ENCODE measurements around the gene MAGEB3.

- TF ChIP-seq CTCF (IDR thresholded peaks at IDR 0.05) (no peak), POLR2A (IDR thresholded peaks at IDR 0.05) (no peak)
Measured at GRCh38 chrX:30259927-30260326, 29.5 kb downstream of the MAGEB3 start.

Measured in heart left ventricle (tissue), 13 donors.